ENCODE results near the gene IMMP2L.
"Not testable (repeated sequence)": the region's sequence is repeated elsewhere in the genome, so short reads cannot be mapped to it uniquely, and the experiment has no call there.

The IMMP2L gene

DNA sequence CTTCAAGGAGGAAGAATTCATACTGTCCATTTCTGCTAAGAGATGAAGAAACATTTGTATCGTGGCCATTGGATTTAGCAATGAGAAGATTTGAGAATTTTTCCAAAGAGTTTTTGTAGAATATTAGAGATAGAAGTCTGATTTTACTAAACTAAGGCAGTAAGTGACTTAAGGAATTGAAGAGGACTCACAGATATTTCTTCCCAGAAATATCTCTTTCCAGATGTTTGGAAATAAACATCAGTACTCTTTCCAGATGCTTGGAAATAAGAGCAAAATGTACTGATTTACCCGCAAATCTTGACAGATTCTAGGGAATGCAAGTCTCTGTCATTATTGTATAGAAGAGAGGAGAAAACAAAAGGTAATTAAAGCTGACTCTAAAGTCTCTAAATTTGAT, 91.3 kb downstream of the IMMP2L start:
- no peak overlapping the region for H3K4me3 ChIP-seq (ENCODE audit: control insufficient read depth, low read depth, low read length)
- DNase-seq (ENCODE audit: low read depth) = no peak
- TF ChIP-seq, protein P1, sequence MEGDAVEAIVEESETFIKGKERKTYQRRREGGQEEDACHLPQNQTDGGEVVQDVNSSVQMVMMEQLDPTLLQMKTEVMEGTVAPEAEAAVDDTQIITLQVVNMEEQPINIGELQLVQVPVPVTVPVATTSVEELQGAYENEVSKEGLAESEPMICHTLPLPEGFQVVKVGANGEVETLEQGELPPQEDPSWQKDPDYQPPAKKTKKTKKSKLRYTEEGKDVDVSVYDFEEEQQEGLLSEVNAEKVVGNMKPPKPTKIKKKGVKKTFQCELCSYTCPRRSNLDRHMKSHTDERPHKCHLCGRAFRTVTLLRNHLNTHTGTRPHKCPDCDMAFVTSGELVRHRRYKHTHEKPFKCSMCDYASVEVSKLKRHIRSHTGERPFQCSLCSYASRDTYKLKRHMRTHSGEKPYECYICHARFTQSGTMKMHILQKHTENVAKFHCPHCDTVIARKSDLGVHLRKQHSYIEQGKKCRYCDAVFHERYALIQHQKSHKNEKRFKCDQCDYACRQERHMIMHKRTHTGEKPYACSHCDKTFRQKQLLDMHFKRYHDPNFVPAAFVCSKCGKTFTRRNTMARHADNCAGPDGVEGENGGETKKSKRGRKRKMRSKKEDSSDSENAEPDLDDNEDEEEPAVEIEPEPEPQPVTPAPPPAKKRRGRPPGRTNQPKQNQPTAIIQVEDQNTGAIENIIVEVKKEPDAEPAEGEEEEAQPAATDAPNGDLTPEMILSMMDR (conservative IDR thresholded peaks at IDR 0.05; ENCODE audit: control insufficient read depth, insufficient read depth, low read depth, low read length) = no peak

DNA sequence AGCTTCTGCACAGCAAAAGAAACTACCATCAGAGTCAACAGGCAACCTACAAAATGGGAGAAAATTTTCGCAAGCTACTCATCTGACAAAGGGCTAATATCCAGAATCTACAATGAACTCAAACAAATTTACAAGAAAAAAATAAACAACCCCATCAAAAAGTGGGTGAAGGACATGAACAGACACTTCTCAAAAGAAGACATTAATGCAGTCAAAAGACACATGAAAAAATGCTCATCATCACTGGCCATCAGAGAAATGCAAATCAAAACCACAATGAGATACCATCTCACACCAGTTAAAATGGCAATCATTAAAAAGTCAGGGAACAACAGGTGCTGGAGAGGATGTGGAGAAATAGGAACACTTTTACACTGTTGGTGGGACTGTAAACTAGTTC, 92.4 kb downstream of the IMMP2L start:
- DNase-seq (ENCODE audit: low read depth); H3K4me3 ChIP-seq (ENCODE audit: control insufficient read depth, low read depth, low read length): not testable (repeated sequence)

DNA sequence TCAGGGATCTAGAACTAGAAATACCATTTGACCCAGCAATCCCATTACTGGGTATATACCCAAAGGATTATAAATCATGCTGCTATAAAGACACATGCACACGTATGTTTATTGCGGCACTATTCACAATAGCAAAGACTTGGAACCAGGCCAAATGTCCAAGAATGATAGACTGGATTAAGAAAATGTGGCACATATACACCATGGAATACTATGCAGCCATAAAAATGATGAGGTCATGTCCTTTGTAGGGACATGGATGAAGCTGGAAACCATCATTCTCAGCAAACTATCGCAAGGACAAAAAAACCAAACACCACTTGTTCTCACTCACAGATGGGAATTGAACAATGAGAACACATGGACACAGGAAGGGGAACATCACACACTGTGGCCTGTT, 96.5 kb downstream of the IMMP2L start:
- H3K4me3 ChIP-seq (ENCODE audit: control insufficient read depth, low read depth, low read length); DNase-seq (ENCODE audit: low read depth): not testable (repeated sequence)

DNA sequence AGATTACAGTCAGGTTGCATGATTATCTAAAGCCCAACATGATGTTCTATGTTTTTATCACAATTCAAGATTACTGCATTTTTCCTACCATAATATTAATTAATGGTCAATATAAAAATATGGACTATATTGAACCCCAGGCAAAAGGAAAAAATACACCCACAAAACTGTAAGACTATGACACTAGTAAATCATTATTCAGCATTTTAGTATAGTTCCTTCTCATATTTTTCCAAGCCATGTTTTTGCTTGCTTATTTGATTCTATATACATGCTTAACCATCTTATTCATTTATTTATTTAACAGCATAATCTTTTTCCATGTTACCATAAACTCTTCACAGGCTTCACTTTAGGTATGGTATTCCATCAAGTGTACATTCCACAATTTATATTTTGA, 101.6 kb downstream of the IMMP2L start:
- no peak overlapping the region for H3K4me3 ChIP-seq (ENCODE audit: control insufficient read depth, low read depth, low read length)
- TF ChIP-seq, protein P1 (conservative IDR thresholded peaks at IDR 0.05; ENCODE audit: control insufficient read depth, insufficient read depth, low read depth, low read length) = no peak
- DNase-seq (ENCODE audit: low read depth) = no peak

DNA sequence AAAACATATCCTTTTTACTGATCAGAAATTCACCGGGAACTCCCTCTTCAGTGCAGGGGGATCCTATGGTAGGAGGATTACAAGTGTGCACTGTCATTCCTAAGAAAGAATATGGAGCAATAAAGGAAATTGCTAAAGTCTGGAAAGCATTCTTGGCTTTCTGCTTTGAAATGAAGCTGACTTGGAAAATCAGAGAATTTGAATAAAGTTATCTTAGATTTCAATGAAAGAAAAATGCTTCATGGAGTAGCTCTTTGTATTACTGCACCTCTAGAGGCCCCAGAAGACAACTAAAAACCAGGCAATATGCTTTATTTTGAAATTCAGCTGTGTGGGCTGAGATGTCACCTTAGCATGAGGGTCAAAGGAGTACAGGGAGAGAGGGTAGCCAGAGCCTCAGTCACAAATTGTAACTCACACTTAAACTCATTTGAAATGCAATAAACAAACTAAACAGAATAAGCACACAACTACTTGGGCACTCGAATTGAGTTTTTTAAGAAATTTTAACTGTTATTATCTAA, 102.5 kb downstream of the IMMP2L start:
- TF ChIP-seq, protein P1 (conservative IDR thresholded peaks at IDR 0.05; ENCODE audit: control insufficient read depth, insufficient read depth, low read depth, low read length) = no peak
- no peak overlapping the region for H3K4me3 ChIP-seq (ENCODE audit: control insufficient read depth, low read depth, low read length)
- peak; percentile 14 for DNase-seq (ENCODE audit: low read depth)

DNA sequence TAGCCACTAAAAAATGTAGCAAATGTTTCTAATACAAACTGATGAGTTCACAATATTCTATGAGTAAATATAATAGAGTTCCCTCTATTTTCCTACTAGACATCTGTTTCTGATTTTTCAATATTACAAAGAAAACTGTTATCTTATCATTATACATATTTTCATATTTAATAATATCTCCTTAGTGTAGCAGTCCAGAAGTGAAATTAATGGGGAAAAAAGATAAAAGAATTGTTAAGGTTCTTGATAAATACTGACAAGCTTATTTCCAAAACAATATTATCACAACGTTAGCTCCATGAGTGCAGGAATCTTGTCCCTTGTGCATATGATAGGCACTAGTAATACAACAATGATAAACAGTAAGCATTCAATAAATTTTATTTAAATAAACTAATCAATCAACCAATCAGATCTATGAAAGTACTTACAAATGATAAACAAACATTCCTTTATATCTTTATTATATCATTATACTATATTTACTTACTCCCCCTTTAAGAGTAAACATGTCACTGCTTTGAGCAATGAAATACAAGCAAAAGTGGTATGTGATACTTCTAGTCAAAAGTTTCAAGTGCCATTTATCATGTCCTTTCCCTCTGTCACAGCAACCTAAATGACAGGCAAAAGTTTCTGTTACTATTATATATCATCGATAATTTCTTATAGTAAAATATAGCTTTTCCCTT, 103.1 kb downstream of the IMMP2L start:
- H3K4me3 ChIP-seq (ENCODE audit: control insufficient read depth, low read depth, low read length) = no peak overlapping the region
- no peak for DNase-seq (ENCODE audit: low read depth)
- TF ChIP-seq, protein P1 (conservative IDR thresholded peaks at IDR 0.05; ENCODE audit: control insufficient read depth, insufficient read depth, low read depth, low read length) = no peak

DNA sequence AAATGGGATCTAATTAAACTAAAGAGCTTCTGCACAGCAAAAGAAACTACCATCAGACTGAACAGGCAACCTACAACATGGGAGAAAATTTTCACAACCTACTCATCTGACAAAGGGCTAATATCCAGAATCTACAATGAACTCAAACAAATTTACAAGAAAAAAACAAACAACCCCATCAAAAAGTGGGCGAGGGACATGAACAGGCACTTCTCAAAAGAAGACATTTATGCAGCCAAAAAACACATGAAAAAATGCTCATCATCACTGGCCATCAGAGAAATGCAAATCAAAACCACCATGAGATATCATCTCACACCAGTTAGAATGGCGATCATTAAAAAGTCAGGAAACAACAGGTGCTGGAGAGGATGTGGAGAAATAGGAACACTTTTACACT, 111.6 kb downstream of the IMMP2L start:
- not testable (repeated sequence) for H3K4me3 ChIP-seq (ENCODE audit: control insufficient read depth, low read depth, low read length); DNase-seq (ENCODE audit: low read depth)

DNA sequence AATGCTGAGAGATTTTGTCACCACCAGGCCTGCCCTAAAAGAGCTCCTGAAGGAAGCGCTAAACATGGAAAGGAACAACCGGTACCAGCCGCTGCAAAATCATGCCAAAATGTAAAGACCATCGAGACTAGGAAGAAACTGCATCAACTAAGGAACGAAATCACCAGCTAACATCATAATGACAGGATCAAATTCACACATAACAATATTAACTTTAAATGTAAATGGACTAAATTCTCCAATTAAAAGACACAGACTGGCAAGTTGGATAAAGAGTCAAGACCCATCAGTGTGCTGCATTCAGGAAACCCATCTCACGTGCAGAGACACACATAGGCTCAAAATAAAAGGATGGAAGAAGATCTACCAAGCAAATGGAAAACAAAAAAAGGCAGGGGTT, 114.8 kb downstream of the IMMP2L start:
- H3K4me3 ChIP-seq (ENCODE audit: control insufficient read depth, low read depth, low read length); DNase-seq (ENCODE audit: low read depth): not testable (repeated sequence)

DNA sequence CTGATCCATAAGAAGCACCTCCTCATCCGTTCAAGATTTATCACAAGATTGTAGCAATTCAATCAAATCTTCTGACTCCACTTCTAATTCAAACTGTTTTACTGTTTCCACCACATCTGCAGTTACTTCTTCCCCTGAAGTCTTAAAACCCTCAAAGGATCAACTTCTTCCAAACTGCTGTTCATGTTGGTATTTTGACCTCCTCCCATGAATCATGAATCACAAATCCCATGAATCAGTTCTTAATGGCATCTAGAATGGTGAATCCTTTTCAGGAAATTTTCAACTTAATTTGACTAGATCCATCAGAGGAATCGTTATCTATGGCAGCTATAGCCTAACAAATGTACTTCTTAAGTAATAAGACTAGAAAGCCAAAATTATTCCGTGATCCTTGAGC, 122.3 kb downstream of the IMMP2L start:
- H3K4me3 ChIP-seq (ENCODE audit: control insufficient read depth, low read depth, low read length) = no peak overlapping the region
- TF ChIP-seq, protein P1 (conservative IDR thresholded peaks at IDR 0.05; ENCODE audit: control insufficient read depth, insufficient read depth, low read depth, low read length) = no peak
- DNase-seq (ENCODE audit: low read depth) = peak; percentile 38
